Esophagus muscularis mucosa (tissue), 4 donors: Measurements from ENCODE around the gene MRPL51. TPM values are rescaled to one million over a fixed set of nuclear protein-coding genes. Genes with fewer than 3 reads are reported as not detected.

Experiments used
- DNase-seq: peaks from one replicate; pipeline ENCODE4 v3.0.0-alpha.2; 2017; ENCODE audit errors: extremely low spot score
- H3K27ac ChIP-seq, 4 donors: fragments of 200-600 bp; sonication (generic); replicated peaks in 1 of 4; 1 replicate in 3 of 4; 2 replicates in 1 of 4; pipeline ENCODE4 v1.5.1; 2016 to 2019; ENCODE audit warnings: mild to moderate bottlenecking in 1 of 4
- H3K27me3 ChIP-seq, 4 donors: fragments of 200-600 bp; sonication (generic); one replicate each; pipeline versions ENCODE4 v1.5.1 to v1.6.0; 2016 to 2019
- H3K36me3 ChIP-seq, 4 donors: fragments of 200-600 bp; sonication (generic); one replicate each; pipeline ENCODE4 v1.5.1; 2016 to 2019
- H3K4me1 ChIP-seq, 4 donors: fragments of 200-600 bp; sonication (generic); one replicate each; pipeline ENCODE4 v1.5.1; 2016 to 2019
- H3K4me3 ChIP-seq, 4 donors: fragments of 200-600 bp; sonication (generic); 1 replicate in 2 of 4; 2 replicates in 2 of 4; pipeline ENCODE4 v1.5.1; 2016 to 2019; ENCODE audit warnings: mild to moderate bottlenecking in 4 of 4, moderate library complexity in 1 of 4
- H3K9me3 ChIP-seq, 4 donors: fragments of 200-600 bp; sonication (generic); 1 replicate in 3 of 4; 2 replicates in 1 of 4; pipeline ENCODE4 v1.5.1; 2016 to 2019
- CTCF ChIP-seq, 3 experiments: fragments of 200-600 bp in 2 of 3; fragments of 450-650 bp in 1 of 3; sonication (generic) in 2 of 3; IDR thresholded peaks; one replicate each; pipeline ENCODE4 v1.5.1; 2017 to 2019; ENCODE audit warnings: antibody characterized with exemption in 3 of 3, mild to moderate bottlenecking in 2 of 3, moderate library complexity in 1 of 3
- EP300 ChIP-seq: sonication (generic); formaldehyde crosslinking; IDR thresholded peaks from one replicate; pipeline ENCODE4 v1.6.1; 2017; ENCODE audit warnings: antibody characterized with exemption
- POLR2A ChIP-seq: fragments of 450-650 bp; IDR thresholded peaks from one replicate; pipeline ENCODE4 v1.6.1; 2017; ENCODE audit warnings: antibody characterized with exemption, moderate library complexity, mild to moderate bottlenecking, low read depth
- POLR2AphosphoS5 ChIP-seq, 2 donors: sonication (generic); formaldehyde crosslinking; IDR thresholded peaks; one replicate each; pipeline ENCODE4 v1.6.1; 2017; ENCODE audit warnings: antibody characterized with exemption in 2 of 2
- WGBS: methylation state at CpG from one replicate; pipeline ENCODE4 v1.1.5; 2018; 5-methylcytosine and 5-hydroxymethylcytosine counted together
- intact Hi-C: fragments of 100-400 bp; cut with DNase I; formaldehyde crosslinking; loops from one replicate; pipeline ENCODE4 v1.15.1; 2023
- total RNA-seq, 4 donors: library from RNA; depleted of rRNA; stranded (reverse); fragments of >200 nt; gene quantifications; one replicate each; pipeline versions ENCODE4 v1.1.0 to v1.2.1, GENCODE V29; 2016

MRPL51 gene
- total RNA-seq, 4 donors from 2014 or later: 62.3 to 105 (median 81.3) TPM

GRCh38 chr12:6463216-6463615, 29.8 kb downstream of the MRPL51 start:
- DNase-seq: no peak
- H3K27me3 ChIP-seq: no peaks in the 10 kb centered on the region
- peak overlapping the region; percentile 28 to 57 (median 44) for H3K27ac ChIP-seq
- intact Hi-C loops: loop anchor here (5.0 kb wide), 1 partner anchor 136 kb away; no protein-coding TSS in a partner anchor
- peaks cover 42 to 88% (median 79%) of the 10 kb centered on the region in 4 donors for H3K36me3 ChIP-seq
- H3K4me1 ChIP-seq: peaks cover 16 to 53% (median 42%) of the 10 kb centered on the region in 4 donors
- TF ChIP-seq POLR2AphosphoS5 (IDR thresholded peaks at IDR 0.05): no peak
- TF ChIP-seq POLR2A: no peak
- TF ChIP-seq CTCF (IDR thresholded peaks at IDR 0.05): no peak
- no peak for TF ChIP-seq EP300
- no peaks in the 10 kb centered on the region for H3K9me3 ChIP-seq
- WGBS: 58% methylated on average over 7 of the region's 7 CpGs
- no peak overlapping the region for H3K4me3 ChIP-seq

- Histone ChIP-seq H3K27ac (peak overlapping the region; percentile 28 to 57 (median 44)), H3K4me3 (no peak overlapping the region), H3K36me3 (peaks cover 50 to 91% (median 87%) of the 10 kb centered on the region in 4 donors), H3K4me1 (peaks cover 16 to 45% (median 34%) of the 10 kb centered on the region in 4 donors), H3K27me3 (no peaks in the 10 kb centered on the region), H3K9me3 (no peaks in the 10 kb centered on the region)
- TF ChIP-seq POLR2AphosphoS5 (IDR thresholded peaks at IDR 0.05): no peak
- no peak for TF ChIP-seq CTCF (IDR thresholded peaks at IDR 0.05)
- TF ChIP-seq EP300: no peak
- no peak for TF ChIP-seq POLR2A
- no peak for DNase-seq
- intact Hi-C loops: loop anchor here (5.0 kb wide), 1 partner anchor 135 kb away; no protein-coding TSS in a partner anchor
- WGBS: 81% methylated on average over 14 of the region's 14 CpGs
Observed at GRCh38 chr12:6462234-6462995, 30.6 kb downstream of the MRPL51 start.

- intact Hi-C loops: loop anchor here (5.0 kb wide), 1 partner anchor 134 kb away; no protein-coding TSS in a partner anchor
- Histone ChIP-seq H3K36me3 (peaks cover 53 to 97% (median 93%) of the 10 kb centered on the region in 4 donors), H3K27me3 (no peaks in the 10 kb centered on the region), H3K4me1 (peaks cover 16 to 37% (median 31%) of the 10 kb centered on the region in 4 donors), H3K4me3 (no peak overlapping the region), H3K9me3 (no peaks in the 10 kb centered on the region), H3K27ac (peak overlapping the region; percentile 28 to 57 (median 46))
- no peak for TF ChIP-seq POLR2AphosphoS5 (IDR thresholded peaks at IDR 0.05)
- no peak for TF ChIP-seq CTCF (IDR thresholded peaks at IDR 0.05)
- WGBS: 63% methylated on average over 15 of the region's 15 CpGs
- DNase-seq: no peak
Observed at GRCh38 chr12:6461401-6462233, 31.4 kb downstream of the MRPL51 start.

- Histone ChIP-seq H3K9me3 (no peaks in the 10 kb centered on the region), H3K4me1 (peaks cover 16 to 35% (median 28%) of the 10 kb centered on the region in 4 donors), H3K4me3 (no peak overlapping the region), H3K27me3 (no peaks in the 10 kb centered on the region), H3K36me3 (peaks cover 53 to 93% (median 91%) of the 10 kb centered on the region in 4 donors), H3K27ac (peak overlapping the region; percentile 28 to 57 (median 46))
- WGBS: 81% methylated on average over 10 of the region's 10 CpGs
- TF ChIP-seq POLR2A (no peak), CTCF (IDR thresholded peaks at IDR 0.05) (no peak), EP300 (no peak), POLR2AphosphoS5 (IDR thresholded peaks at IDR 0.05) (no peak)
- intact Hi-C loops: loop anchor here (5.0 kb wide), 1 partner anchor 134 kb away; no protein-coding TSS in a partner anchor
- DNase-seq: no peak
Observed at GRCh38 chr12:6460751-6461371, 32.2 kb downstream of the MRPL51 start.
